Neural cell (in vitro differentiated cells): Measurements from ENCODE around the gene PKNOX2. TPM values are rescaled to one million over a fixed set of nuclear protein-coding genes. Genes with fewer than 3 reads are reported as not detected.

Source experiments
- H2AFZ ChIP-seq: fragments of 200-600, 300-800 bp; sonication (generic), shearing (Covaris generic); 2 replicates; pipeline ENCODE4 v1.6.0; 2014; ENCODE audit warnings: low read depth, mild to moderate bottlenecking, antibody characterized with exemption, low read length, moderate library complexity
- H3F3A ChIP-seq: fragments of 200-600 bp; shearing (Covaris generic); 2 replicates; pipeline ENCODE4 v1.6.1; 2016; ENCODE audit warnings: mild to moderate bottlenecking, moderate library complexity, mixed read lengths, antibody characterized with exemption, low read length; ENCODE audit not compliant: insufficient read depth, poor library complexity, severe bottlenecking
- H3K27ac ChIP-seq: fragments of 200-600, 300-800 bp; sonication (generic), shearing (Covaris generic); 2 replicates; pipeline ENCODE4 v1.5.1; 2014; ENCODE audit warnings: mild to moderate bottlenecking, low read length, moderate library complexity
- H3K27me3 ChIP-seq: fragments of 300-800, 200-600 bp; sonication (generic), shearing (Covaris generic); 2 replicates; pipeline ENCODE4 v1.6.0; 2014; ENCODE audit warnings: mild to moderate bottlenecking, low read depth, low read length, moderate library complexity; ENCODE audit not compliant: insufficient read depth
- H3K36me3 ChIP-seq: fragments of 300-800, 200-600 bp; sonication (generic), shearing (Covaris generic); 2 replicates; pipeline ENCODE4 v1.5.1; 2014; ENCODE audit warnings: mild to moderate bottlenecking, antibody characterized with exemption, low read length, moderate library complexity; ENCODE audit not compliant: insufficient read depth
- H3K4me2 ChIP-seq: fragments of 300-800, 200-600 bp; sonication (generic), shearing (Covaris generic); 2 replicates; pipeline ENCODE4 v1.6.0; 2014; ENCODE audit warnings: mild to moderate bottlenecking, low read length
- H3K4me3 ChIP-seq: fragments of 300-800, 200-600 bp; sonication (generic), shearing (Covaris generic); 2 replicates; pipeline ENCODE4 v1.5.1; 2014; ENCODE audit warnings: mild to moderate bottlenecking, low read length, moderate library complexity
- H3K79me2 ChIP-seq: fragments of 200-600 bp; shearing (Covaris generic); replicated peaks from 2 replicates; pipeline ENCODE4 v1.6.0; 2014; ENCODE audit warnings: mild to moderate bottlenecking, low read length, moderate library complexity; ENCODE audit not compliant: insufficient read depth
- H3K9ac ChIP-seq: fragments of 300-800, 200-600 bp; sonication (generic), shearing (Covaris generic); 2 replicates; pipeline ENCODE4 v1.6.1; 2016; ENCODE audit warnings: mild to moderate bottlenecking, low read length, mixed read lengths
- H3K9me2 ChIP-seq: fragments of 200-600 bp; shearing (Covaris generic); 2 replicates; pipeline ENCODE4 v1.6.1; 2016; ENCODE audit warnings: mild to moderate bottlenecking, low read length, mixed read lengths; ENCODE audit not compliant: insufficient read depth
- H3K9me3 ChIP-seq: fragments of 200-600, 300-800 bp; sonication (generic), shearing (Covaris generic); 2 replicates; pipeline ENCODE4 v1.6.1; 2016; ENCODE audit warnings: mild to moderate bottlenecking, mixed run types, low read length, moderate library complexity, mixed read lengths
- H4K20me1 ChIP-seq: fragments of 200-600 bp; shearing (Covaris generic); 2 replicates; pipeline ENCODE4 v1.6.1; 2016; ENCODE audit warnings: mild to moderate bottlenecking, mixed run types; ENCODE audit not compliant: insufficient read depth
- EP300 ChIP-seq: fragments of 450-650 bp; conservative IDR thresholded peaks from 2 replicates; pipeline ENCODE4 v1.6.1; 2014; ENCODE audit warnings: antibody characterized with exemption, mild to moderate bottlenecking, moderate library complexity; ENCODE audit not compliant: poor library complexity, severe bottlenecking
- EZH2 ChIP-seq: fragments of 200-600, 300-800 bp; shearing (Covaris generic), sonication (generic); IDR thresholded peaks from 2 replicates; pipeline ENCODE4 v1.6.1; 2014; ENCODE audit warnings: antibody characterized with exemption, low read length, borderline replicate concordance, mild to moderate bottlenecking; ENCODE audit not compliant: insufficient read depth, poor library complexity, severe bottlenecking
- POLR2AphosphoS5 ChIP-seq: IDR thresholded peaks from 2 replicates; pipeline ENCODE4 v1.6.1; 2012
- REST ChIP-seq: IDR thresholded peaks from 2 replicates; pipeline ENCODE4 v1.6.1; 2012; ENCODE audit warnings: borderline replicate concordance
- SMC3 ChIP-seq: fragments of 450-650 bp; conservative IDR thresholded peaks from 2 replicates; pipeline ENCODE4 v1.6.1; 2014; ENCODE audit warnings: antibody characterized with exemption, mild to moderate bottlenecking, moderate library complexity; ENCODE audit not compliant: poor library complexity
- TAF1 ChIP-seq: IDR thresholded peaks from 2 replicates; pipeline ENCODE4 v1.6.1; 2012; ENCODE audit warnings: low read depth
- polyA plus RNA-seq: library from polyadenylated mRNA; depleted of rRNA; stranded (reverse); fragments of >200 nt; gene quantifications from 2 replicates; pipeline ENCODE4 v1.2.3, GENCODE V29; 2014
- TF ChIP-seq, protein P1 (sequence below): fragments of 450-650 bp; IDR thresholded peaks from 2 replicates; pipeline ENCODE4 v1.5.1; 2014; ENCODE audit warnings: antibody characterized with exemption, mild to moderate bottlenecking, moderate library complexity; ENCODE audit not compliant: poor library complexity, severe bottlenecking

The PKNOX2 gene
- polyA plus RNA-seq, 1 donor from 2014 or later: 0.99 TPM

- Histone ChIP-seq H4K20me1 (no peaks in the 10 kb centered on the region), H3K4me2 (no peak overlapping the region), H3K9ac (no peak overlapping the region), H3K79me2 (no peaks in the 10 kb centered on the region), H3K4me3 (no peak overlapping the region), H3K27ac (no peak overlapping the region), H3K36me3 (peaks cover 7% of the 10 kb centered on the region), H3F3A (no peaks in the 10 kb centered on the region), H3K9me2 (no peaks in the 10 kb centered on the region), H3K9me3 (no peaks in the 10 kb centered on the region), H2AFZ (no peak overlapping the region), H3K27me3 (no peaks in the 10 kb centered on the region)
- no peak for TF ChIP-seq SMC3
- TF ChIP-seq, protein P1, sequence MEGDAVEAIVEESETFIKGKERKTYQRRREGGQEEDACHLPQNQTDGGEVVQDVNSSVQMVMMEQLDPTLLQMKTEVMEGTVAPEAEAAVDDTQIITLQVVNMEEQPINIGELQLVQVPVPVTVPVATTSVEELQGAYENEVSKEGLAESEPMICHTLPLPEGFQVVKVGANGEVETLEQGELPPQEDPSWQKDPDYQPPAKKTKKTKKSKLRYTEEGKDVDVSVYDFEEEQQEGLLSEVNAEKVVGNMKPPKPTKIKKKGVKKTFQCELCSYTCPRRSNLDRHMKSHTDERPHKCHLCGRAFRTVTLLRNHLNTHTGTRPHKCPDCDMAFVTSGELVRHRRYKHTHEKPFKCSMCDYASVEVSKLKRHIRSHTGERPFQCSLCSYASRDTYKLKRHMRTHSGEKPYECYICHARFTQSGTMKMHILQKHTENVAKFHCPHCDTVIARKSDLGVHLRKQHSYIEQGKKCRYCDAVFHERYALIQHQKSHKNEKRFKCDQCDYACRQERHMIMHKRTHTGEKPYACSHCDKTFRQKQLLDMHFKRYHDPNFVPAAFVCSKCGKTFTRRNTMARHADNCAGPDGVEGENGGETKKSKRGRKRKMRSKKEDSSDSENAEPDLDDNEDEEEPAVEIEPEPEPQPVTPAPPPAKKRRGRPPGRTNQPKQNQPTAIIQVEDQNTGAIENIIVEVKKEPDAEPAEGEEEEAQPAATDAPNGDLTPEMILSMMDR: no peak
- TF ChIP-seq TAF1: no peak
- TF ChIP-seq POLR2AphosphoS5: no peak
- no peak for TF ChIP-seq REST
- TF ChIP-seq EZH2: no peak
Observed at GRCh38 chr11:125464270-125464662, 299.7 kb downstream of the PKNOX2 start.

DNA sequence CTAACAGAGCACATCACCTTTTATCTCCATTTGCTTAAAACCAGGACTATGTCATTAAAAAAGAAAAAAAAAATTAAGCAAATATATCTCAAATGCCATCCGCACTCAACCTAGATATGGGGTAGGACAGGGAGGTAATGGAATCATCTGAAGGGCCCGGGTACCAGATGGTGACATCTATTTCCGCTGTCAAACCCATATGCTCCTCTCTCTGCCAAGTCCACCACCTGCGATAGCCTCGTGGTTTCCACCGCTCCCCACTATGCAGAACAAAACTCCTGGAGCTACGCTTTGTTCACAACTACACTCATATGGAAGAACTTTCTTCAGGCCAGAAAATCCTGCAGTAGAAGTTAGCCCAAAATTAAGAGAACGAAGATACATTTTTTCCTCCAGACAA lies 300.1 kb downstream of the PKNOX2 start:
- no peaks in the 10 kb centered on the region for H3K9me3 ChIP-seq
- no peak overlapping the region for H3K4me2 ChIP-seq
- no peak for TF ChIP-seq REST
- no peak for TF ChIP-seq EZH2
- TF ChIP-seq EP300: no peak
- H3K27me3 ChIP-seq: no peaks in the 10 kb centered on the region
- H3K4me3 ChIP-seq: no peak overlapping the region
- no peak overlapping the region for H3K27ac ChIP-seq
- H3K79me2 ChIP-seq: no peaks in the 10 kb centered on the region
- H3K9ac ChIP-seq: no peak overlapping the region
- no peaks in the 10 kb centered on the region for H3F3A ChIP-seq
- no peaks in the 10 kb centered on the region for H4K20me1 ChIP-seq
- no peak overlapping the region for H2AFZ ChIP-seq
- peaks cover 7% of the 10 kb centered on the region for H3K36me3 ChIP-seq
- no peaks in the 10 kb centered on the region for H3K9me2 ChIP-seq
